Measurements from ENCODE around the gene FIZ1.

GRCh38 chr19:55617426-55617825, 18.1 kb upstream of the FIZ1 start:
- no peak for TF ChIP-seq POLR2A (IDR thresholded peaks at IDR 0.05; ENCODE audit: low read depth, low read length)
- no peak for TF ChIP-seq POLR2AphosphoS5 (IDR thresholded peaks at IDR 0.05; ENCODE audit: low read depth, low read length)
- TF ChIP-seq TAF1 (IDR thresholded peaks at IDR 0.05; ENCODE audit: borderline replicate concordance, low read depth, low read length): no peak
